GM12872 (cell line): ENCODE data around the gene TRIO.

Experiments
- CTCF ChIP-seq: IDR thresholded peaks from 3 replicates; pipeline ENCODE4 v1.5.1; 2011; ENCODE audit warnings: low read depth, mild to moderate bottlenecking, low read length, moderate library complexity; ENCODE audit not compliant: insufficient read depth

Gene TRIO

GRCh38 chr5:14435481-14435880 is 292.3 kb downstream of the TRIO start:
- TF ChIP-seq CTCF, result no peak

GRCh38 chr5:14436801-14437542 is 293.8 kb downstream of the TRIO start:
- TF ChIP-seq CTCF, result no peak

GRCh38 chr5:14438195-14438606 is 295.1 kb downstream of the TRIO start:
- TF ChIP-seq CTCF, result no peak

GRCh38 chr5:14439087-14439871 is 296.1 kb downstream of the TRIO start:
- no peak for TF ChIP-seq CTCF

- TF ChIP-seq CTCF, result no peak
Measured at GRCh38 chr5:14440223-14440581, 297.1 kb downstream of the TRIO start.

GRCh38 chr5:14440582-14441431 is 297.7 kb downstream of the TRIO start:
- no peak for TF ChIP-seq CTCF

- TF ChIP-seq CTCF, result no peak
Measured at GRCh38 chr5:14441641-14442040, 298.5 kb downstream of the TRIO start.
